NCI-H1105 (cell line): Measurements from ENCODE around the gene PODNL1.
"Not testable (repeated sequence)": the region's sequence is repeated elsewhere in the genome, so short reads cannot be mapped to it uniquely, and the experiment has no call there.

Source experiments
- DNase-seq: peaks from one replicate; lab custom pipeline; 2025; lab: John Stamatoyannopoulos, UW

The PODNL1 gene

GRCh38 chr19:13938301-13939064 is at the start of gene PODNL1:
Gene PODNL1 (minus strand): TSS chr19:13938417. CDS start chr19:13938181, 236 bp downstream.
- no peak for DNase-seq

- DNase-seq: no peak
These were observed 49.1 kb upstream of the PODNL1 start for GRCh38 chr19:13987101-13987890.

GRCh38 chr19:13986348-13986904 is 48.2 kb upstream of the PODNL1 start:
- no peak for DNase-seq

- no peak for DNase-seq
These were observed 47.6 kb upstream of the PODNL1 start for GRCh38 chr19:13985771-13986347.

- no peak for DNase-seq
These were observed 46.9 kb upstream of the PODNL1 start for GRCh38 chr19:13984875-13985741.

- DNase-seq: no peak
These were observed 46.0 kb upstream of the PODNL1 start for GRCh38 chr19:13984186-13984585.

GRCh38 chr19:13983213-13983889 is 45.1 kb upstream of the PODNL1 start:
- DNase-seq: no peak

GRCh38 chr19:13982773-13983172 is 44.6 kb upstream of the PODNL1 start:
- no peak for DNase-seq

- no peak for DNase-seq
These were observed 43.8 kb upstream of the PODNL1 start for GRCh38 chr19:13981988-13982501.

- DNase-seq: no peak
These were observed 43.2 kb upstream of the PODNL1 start for GRCh38 chr19:13981467-13981866.

- no peak for DNase-seq
These were observed 42.8 kb upstream of the PODNL1 start for GRCh38 chr19:13981021-13981420.

GRCh38 chr19:13980340-13980739 is 42.1 kb upstream of the PODNL1 start:
- DNase-seq: no peak

GRCh38 chr19:13979686-13980085 is 41.5 kb upstream of the PODNL1 start:
- DNase-seq: no peak

- no peak for DNase-seq
These were observed 41.0 kb upstream of the PODNL1 start for GRCh38 chr19:13979244-13979615.

GRCh38 chr19:13978351-13979243 is 40.4 kb upstream of the PODNL1 start:
- DNase-seq: peak; percentile 81

GRCh38 chr19:13977803-13978202 is 39.6 kb upstream of the PODNL1 start:
- no peak for DNase-seq

- no peak for DNase-seq
These were observed 38.2 kb upstream of the PODNL1 start for GRCh38 chr19:13976446-13976845.

GRCh38 chr19:13975870-13976269 is 37.7 kb upstream of the PODNL1 start:
- DNase-seq: no peak

- no peak for DNase-seq
These were observed 35.9 kb upstream of the PODNL1 start for GRCh38 chr19:13974073-13974472.

GRCh38 chr19:13973479-13973878 is 35.3 kb upstream of the PODNL1 start:
- not testable (repeated sequence) for DNase-seq
